Jurkat, Clone E6-1 (cell line): Measurements from ENCODE around the gene TTLL9.

Experiments
- DNase-seq: peaks from one replicate; pipeline ENCODE4 v3.0.0-alpha.2; 2011; ENCODE audit warnings: low read depth, low spot score
- H3K4me3 ChIP-seq: 2 replicates; pipeline ENCODE4 v1.5.1; 2011; ENCODE audit warnings: mild to moderate bottlenecking, low read length, control low read depth, moderate library complexity

The TTLL9 gene

DNA sequence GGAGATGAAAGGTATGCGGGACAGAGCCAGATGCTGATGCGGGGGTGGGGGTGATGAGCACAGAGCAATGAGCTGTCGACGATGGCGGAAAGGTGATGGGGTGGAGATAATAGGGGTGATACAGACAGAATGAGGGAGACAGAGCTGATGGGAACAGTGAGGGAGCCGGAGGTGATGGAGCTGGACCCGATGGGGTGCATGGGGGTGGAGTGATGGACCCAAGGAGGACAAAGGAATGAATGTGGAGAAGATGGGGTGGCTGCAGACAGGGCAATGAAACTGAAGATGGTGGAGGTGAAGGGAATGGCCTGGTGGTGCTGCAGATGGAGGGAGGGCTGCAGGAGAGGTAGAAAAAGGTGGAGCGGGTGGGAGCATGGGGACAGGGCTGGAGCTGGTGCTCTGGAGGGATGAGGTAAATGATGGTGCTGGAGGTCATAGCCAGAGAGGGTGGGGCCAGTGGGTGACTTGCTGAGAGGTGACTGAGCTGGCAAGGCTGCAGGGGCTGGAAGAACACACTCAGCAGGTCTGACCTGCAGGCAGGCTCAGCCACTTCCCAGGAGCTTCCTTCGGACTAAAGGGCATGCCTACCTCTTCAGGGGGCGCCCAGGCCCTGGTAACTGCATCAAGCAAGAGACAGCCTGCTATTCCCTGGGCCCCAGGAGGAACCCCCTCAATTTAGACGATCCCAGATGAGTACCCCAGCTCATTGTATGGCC, 19.0 kb upstream of the TTLL9 start:
- no peak overlapping the region for H3K4me3 ChIP-seq
- no peak for DNase-seq

DNA sequence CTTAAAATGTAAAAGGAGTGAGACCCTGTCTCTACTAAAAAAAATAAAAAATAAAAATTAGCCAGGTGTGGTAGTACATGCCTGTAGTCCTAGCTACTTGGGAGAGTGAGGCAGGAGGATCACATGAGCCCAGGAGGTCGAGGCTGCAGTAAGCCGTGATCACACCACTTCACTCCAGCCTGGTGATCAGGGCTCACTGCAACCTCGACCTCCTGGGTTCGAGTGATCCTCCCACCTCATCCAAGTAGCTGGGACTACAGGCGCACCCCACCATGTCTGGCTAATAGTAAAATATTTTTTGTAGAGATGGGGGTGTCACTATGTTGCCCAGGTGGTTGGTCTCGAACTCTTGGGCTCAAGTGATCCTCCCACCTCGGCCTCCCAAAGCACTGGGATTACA, 17.0 kb upstream of the TTLL9 start:
- no peak for DNase-seq
- no peak overlapping the region for H3K4me3 ChIP-seq

DNA sequence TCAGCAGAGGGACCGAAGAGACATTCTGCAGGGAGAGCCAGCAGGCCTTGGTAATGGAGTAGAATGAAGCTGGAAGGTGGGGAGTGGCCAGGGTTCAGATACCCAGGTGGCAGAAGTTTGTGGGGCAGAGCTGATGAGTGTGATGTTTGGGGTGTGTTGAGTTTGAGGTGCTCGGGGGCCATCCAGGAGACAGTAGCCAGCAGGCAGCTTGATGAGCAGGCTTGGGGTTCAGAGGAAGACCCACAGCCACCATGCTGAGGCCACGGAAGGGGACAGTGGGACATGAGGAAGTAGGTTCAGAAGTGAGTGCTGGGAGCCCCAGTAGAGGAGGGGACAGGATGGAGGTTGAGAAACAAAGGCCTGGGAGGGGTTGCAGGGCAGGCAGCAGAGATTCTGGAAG, 13.9 kb upstream of the TTLL9 start:
- no peak for DNase-seq
- no peak overlapping the region for H3K4me3 ChIP-seq

DNA sequence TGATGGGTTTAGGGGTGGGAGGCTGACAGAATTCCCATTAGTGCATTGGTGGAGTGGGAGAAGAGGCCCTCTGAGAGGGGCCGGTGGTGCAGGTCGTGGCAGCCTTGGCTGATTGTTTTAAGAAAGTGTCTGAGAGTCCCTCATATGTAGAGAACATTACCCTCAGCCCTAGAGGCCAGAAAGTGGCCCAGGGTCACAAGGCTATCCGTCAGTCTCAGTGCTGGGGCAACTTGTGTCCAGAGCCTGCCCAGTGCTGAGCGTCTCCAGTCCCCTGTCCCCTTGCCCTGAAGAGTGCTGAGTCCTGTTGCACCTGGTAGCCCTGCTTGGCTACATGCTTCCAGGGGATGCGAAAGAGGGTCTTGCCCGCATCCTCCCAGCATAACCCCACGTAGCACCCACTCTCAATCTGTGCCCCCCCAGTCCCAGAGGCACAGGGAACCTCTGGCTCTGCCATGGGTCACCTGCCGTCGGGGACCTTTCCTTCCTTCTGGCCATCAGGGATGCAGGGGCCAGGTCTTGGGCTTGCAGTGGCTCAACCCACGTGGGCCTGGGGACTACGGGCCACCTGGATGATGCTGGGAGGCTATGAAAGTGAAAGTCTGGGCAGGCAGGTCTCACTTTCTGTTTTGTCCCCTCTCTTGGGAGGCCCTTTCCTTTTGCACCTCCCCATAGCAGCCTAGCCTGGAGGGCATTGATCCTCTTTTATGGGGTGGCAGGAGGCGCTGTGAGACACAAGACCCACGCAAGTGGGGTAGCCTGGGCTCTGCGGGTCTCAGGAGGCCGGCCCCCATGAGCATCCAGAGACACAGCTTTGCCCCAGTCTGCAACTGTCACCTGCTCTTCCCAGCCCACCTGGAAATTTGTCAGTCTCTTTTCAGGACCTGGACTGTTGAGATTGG, 12.3 kb upstream of the TTLL9 start:
- no peak overlapping the region for H3K4me3 ChIP-seq
- DNase-seq = no peak

DNA sequence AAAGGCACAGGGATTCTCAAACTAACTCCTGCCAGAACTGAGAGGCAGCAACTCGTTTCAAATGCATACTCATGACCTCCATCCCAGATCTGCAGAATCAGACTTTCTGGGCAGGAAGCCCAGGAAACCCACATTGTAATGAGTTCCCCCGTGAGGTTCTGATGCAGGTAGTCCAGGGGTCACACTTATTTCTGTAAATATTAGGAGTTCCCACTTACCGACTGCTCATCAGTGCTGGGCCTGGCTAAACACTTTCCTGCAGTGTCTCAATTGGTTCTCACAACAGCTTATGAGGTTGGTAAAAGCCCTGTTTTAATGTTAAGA, 11.7 kb upstream of the TTLL9 start:
- no peak overlapping the region for H3K4me3 ChIP-seq
- no peak for DNase-seq

DNA sequence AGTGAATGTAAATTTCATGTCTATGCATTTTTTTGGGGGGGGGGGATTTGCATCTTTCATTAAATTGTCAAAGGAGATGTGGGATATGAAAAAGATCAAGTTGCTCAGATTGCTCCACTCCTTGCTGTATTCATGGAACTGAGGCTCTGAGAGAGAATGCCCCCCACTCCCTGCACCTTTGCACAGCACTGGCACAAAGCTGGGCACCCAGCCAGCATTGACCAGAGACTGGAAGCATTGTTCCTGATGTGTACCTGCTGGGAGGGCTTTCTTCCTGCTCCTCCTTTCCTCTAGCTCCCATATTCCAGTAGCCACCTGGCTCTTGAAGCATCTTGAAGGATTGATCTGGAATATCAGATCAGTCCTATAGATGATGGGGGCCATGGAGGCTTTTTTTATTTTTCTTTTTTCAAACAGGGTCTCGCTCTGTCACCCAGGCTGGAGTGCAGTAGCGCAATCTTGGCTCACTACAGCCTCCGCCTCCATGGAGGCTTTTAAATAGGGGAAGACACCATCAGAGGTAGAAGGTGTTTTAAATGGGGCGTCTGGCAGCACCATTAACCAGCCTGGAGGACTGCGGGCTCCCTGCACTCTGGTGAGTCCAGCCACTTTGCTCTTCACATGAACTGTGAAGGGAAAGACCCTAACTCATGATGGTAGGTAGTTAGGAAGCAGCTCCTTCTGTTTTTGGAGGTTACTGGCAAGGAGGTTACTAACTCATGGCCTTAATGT, 11.0 kb upstream of the TTLL9 start:
- DNase-seq = no peak
- H3K4me3 ChIP-seq = no peak overlapping the region

DNA sequence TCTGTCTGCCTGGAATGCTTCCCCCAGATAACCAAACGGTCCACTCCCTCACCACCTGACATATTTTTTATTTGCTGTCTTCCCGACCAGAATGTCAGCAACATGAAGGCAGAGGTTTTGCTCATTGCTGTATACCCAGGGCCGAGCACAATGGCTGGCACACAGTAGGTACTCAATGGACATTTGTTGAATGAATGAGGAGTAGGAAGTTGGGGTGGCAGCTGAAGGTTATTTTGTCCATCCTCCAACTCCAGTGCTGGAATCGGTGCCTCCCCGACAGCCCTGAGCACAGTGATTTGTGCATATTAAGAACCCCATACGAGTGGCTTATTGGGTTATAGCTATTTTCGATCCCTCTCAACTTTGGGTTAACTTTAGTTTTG, 10.4 kb upstream of the TTLL9 start:
- DNase-seq = no peak
- no peak overlapping the region for H3K4me3 ChIP-seq

DNA sequence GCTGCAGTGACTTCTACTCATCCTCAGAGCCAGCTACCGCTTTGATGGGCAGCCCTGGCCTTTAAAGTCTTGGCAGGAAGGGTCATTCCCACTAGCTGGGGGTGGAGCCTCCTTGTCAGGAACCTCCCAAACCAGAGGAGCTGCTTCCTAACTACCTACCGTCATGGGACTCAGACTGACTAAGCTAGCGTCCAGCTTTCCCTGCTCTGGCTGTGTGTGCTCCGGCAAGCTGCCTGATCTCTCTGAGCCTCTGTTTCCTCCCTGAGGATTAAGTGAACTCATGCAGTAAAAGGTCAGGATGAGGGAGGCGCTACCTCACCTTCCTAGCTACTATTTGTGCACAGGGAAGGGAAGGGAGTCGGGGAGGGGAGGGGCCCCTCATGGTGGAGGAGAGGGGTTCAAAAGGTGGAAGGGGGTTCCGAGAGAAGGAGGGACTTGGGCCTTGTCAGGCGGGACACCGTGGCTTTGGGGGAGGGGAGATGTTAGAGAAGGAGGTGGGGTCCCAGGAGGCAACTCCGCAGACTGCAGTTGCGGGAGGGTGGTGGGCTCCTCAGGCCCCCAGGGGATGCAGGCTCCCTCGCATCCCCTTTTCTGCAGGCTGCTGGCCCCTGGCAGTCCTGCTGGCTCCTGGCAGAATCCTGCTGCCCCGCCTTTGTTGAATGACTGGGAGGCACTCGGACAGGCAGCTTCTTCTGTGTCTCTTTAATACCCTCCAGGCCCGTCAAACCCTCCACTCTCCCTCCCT, 9.9 kb upstream of the TTLL9 start:
- DNase-seq = no peak
- peak overlapping the region; percentile 60 for H3K4me3 ChIP-seq

DNA sequence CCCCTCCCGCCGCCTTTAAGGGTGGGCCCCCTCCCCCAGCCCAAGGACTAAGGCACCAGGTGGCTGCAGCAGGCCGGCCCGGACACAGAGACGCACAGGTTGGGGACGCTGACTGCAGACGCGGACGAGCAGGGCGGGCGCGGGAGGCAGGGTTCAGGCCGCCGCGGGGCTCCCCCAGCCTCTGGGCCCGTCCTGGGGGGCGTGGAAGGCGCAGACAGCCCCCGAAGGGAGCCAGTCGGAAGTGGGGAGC, 9.4 kb upstream of the TTLL9 start:
- no peak for DNase-seq

DNA sequence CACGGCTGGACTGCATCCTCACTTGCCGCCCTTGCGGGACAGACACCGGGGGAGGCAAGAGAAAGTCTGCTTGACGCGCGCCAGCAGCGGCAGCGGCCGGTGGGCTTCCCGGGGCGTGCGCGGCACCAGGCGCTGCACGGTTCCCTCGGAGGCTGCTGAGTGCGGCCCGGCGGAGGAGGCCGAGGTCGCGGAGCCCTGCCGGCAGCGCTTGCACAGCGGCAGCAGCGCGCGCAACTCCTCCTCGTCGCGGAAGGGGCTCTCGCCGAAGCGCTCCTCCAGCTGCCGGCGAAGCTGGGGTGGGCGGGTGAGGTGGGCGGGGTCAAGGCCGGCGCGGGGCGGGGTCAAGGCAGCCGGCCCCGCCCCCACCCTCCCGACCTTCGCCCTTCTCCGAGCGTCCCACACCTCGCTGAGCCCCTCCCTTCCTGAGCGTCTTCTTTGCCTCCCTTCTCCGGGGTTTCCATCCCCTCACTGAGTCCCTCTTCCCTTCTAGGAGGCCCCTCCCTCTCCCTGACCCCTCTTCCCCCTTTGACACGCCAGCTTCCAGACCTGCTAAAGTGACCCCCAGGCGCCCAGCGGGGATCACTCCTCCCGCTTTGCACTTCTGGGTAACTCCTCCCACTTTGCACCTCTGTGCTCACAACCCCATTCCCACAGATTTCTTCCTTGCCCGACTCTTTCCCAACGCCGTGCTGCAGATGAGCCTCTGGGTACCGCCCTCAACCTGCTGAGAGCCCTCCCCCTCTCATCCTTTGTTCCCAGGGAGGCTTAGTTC, 8.9 kb upstream of the TTLL9 start:
- peak; percentile 76 for DNase-seq
- H3K4me3 ChIP-seq = peak overlapping the region; percentile 60

More for the DNA sequence above, 9.4 kb upstream of the TTLL9 start:
- H3K4me3 ChIP-seq = peak overlapping the region; percentile 60

DNA sequence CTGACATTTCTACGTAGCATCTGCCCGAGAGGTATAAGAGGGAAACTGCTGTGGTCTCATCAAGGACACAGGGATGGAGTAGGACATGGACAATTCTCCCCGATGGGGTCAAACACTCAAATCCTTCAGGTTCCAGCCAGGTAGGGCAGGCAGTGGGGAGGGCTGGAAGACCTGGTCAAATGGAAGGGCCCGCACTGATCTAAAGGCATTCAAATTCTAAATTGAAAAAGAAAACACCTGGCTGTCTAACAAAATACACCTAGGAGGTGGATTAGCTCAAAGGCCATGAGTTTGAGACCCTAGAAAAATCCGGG, 8.3 kb upstream of the TTLL9 start:
- no peak overlapping the region for H3K4me3 ChIP-seq
- DNase-seq = no peak

DNA sequence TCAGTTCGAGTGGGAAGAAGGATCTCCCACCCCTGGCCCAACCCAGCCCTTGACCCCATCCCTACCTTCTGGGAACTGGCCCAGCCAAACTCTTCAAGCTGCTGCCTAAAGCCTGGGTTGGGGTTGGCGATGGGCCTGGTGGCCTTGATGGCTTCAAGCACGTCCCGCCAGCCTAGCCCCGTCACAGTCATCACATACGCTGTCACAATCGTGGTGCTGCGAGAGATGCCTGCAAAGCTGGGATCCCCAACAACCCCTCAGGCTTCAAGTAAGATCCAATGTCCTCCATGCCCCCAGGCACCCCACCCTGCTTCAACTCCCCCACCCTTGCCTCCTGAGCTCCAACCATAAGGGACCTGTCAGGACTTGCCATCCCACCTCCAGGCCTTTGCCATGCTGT, 7.9 kb upstream of the TTLL9 start:
- no peak for DNase-seq
- H3K4me3 ChIP-seq = no peak overlapping the region

DNA sequence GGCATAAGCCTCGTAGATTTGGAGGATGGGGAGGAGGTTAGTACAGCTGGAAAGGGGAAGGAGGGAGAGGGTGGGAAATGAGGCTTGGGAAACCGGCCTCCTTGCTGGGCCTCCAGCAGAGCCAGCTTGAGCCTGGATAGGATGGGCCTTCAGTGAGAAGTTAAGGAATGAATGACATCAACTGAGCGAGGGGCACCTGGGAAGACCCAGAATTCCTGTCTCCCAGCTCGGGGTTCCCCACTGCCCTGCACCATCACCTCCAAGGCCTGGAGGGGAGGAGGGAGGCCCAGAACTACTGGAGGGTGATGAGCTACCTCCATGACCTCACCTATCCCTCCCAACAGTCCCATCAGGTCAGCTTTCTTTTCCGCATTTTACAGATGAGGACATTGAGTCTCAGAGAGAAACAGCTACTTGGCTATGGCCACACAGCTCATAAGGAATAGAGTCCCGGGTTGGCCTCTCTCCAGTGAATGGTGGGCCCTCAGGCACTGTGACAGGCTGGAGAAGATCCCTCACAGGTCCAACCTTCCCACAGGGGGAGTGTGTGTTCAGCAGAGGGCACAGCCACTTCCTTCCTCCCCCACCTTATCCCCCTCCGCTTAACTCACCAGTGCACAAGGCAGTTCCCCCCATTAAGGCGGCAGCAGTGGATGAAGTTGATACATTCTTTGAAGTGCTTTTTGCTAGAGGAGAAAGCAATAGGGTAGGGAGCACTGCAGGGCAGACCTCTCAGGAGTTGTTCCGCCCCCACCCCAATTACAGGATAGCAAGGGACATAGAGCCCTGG, 6.9 kb upstream of the TTLL9 start:
- DNase-seq = peak; percentile 59
- H3K4me3 ChIP-seq = no peak overlapping the region

DNA sequence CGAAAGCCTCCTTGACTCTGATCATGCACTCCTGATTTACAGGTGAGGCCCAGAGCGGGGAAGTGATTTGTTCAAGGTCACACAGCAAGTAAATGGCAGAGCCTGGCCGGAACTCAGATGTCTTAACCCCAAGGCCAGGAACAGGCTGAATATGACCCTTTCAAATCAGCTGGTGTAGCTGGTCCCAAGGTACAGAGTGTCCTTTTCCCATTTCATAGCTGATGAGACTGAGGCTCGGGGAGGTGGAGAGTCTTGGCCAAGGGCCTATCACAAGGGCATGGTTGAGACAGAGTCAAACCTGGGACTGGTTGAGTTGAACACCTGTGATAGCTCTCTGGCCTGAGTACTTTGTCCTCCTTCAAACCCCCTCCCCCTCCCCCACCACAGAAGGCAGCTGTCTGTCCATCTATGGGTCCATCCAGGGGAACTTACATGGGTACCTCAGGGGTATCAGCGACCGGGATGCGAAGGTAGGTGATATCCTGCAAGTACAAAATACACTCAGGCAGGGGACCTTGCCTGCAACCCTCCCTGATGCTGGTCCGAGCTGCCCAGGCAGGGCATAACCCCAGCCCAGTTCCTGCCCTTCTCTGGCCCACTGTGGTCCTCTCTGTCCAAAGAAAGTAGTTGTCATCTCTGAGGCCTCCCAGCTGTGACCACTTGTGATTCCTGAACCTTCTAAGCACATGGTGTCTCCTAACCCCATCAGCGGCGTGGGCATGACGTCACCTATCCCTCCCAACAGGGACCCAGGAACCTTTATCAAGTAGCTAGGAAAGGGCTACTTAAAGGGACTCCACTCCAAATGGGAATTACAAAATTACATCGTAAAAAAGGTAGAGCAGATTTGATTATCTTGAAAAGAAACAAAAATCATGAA, 5.7 kb upstream of the TTLL9 start:
- no peak overlapping the region for H3K4me3 ChIP-seq
- DNase-seq = no peak

DNA sequence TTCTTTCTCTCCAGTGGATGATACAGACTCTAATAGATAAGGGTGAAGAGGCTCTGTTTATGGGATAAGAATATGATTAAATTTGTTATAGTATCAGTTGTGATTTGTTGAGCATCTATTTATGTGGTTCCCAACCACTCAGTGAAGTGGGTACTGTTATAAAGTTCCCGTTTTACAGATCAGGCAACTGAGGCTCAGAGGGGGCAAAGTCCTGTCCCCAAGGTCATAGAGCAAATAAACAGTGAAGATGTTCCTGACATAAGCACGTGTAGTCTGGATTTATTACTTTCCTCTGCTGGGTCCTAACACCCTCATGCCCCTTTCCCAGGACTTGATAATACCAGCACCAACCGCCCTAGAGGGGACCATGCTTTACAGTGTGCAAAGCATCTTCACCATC, 4.2 kb upstream of the TTLL9 start:
- no peak for DNase-seq
- H3K4me3 ChIP-seq = no peak overlapping the region

DNA sequence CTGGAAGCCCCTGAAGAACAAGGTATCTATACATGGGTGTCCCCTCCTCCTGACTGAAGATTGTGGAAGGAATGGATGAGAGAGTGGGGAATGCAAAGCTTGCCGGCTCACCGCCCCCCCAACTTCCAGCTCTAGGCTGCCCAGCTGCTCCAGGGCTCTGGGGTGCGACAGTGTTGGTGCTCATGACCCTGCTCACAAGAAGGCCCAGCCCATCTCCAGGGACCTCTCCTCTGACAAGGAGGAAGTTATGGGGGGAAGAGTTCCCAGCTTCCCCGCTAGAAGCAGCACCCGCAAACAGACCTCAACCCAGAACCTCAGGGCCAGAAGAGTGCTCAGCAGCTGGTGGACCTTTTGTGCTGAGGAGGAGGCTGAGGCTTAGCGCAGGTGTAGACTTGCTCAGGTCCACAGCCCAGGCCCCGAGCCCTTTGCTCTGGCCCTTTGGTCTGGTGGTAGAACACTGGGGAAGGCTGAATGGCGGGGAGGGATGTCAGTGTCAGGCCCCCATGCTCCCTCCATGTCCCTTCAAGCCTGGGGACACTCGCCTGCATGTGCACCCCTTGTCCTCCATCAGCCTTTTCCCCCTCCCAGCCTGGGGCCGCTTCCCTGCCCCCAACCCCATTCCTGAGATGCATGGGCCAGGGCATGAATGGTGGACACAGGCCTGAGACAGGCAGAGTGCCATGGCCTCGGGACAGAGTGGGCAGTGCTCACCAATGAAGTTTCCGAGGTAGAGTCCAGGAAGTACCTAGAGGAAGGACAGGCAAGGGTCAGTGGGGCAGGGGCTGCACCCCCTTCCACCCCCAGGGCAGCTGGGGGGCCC, 1.4 kb upstream of the TTLL9 start:
- no peak for DNase-seq
- H3K4me3 ChIP-seq = no peak overlapping the region

DNA sequence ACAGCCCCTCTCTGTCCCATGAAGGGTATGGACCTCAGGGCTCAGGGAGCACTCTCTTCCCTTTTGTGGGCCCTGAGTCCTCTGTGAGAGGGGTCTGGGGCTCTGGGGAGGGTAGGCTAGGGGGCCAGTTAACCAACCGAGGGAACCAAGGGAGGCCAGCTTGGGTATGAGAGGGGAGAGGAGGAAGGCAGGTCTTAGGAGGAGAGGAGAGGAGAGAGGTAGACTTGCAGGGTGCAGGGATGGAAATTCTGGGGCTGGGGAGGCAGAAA, 827 bp upstream of the TTLL9 start:
- H3K4me3 ChIP-seq = no peak overlapping the region
- DNase-seq = no peak
